Activated B cell treated with CpG ODN at 0.5 μM for 24 hours (primary cell): ENCODE results near the gene CDCA4. TPM values are rescaled to one million over a fixed set of nuclear protein-coding genes. Genes with fewer than 3 reads are reported as not detected.

ENCODE experiments used
- ATAC-seq: fragments of 200-7000 bp; cut with Tn5 transposase; one replicate; pipeline ENCODE4 v1.10.0; 2021; ENCODE audit warnings: low read depth, mild to moderate bottlenecking, moderate library complexity
- CTCF ChIA-PET: fragments of 350-600 bp; sonication (Branson Sonifier 250); formaldehyde crosslinking; loops from one replicate; lab custom pipeline; 2021; ENCODE audit warnings: antibody characterized with exemption; lab: Charles Lee
- POLR2A ChIA-PET: fragments of 350-600 bp; sonication (Branson Sonifier 250); formaldehyde crosslinking; loops from one replicate; lab custom pipeline; 2021; ENCODE audit warnings: antibody characterized with exemption; lab: Charles Lee
- DNase-seq: peaks from one replicate; pipeline ENCODE4 v3.0.0; 2022
- H3K27ac Mint-ChIP-seq: one replicate; pipeline ENCODE4 v1.8.0; 2020; ENCODE audit warnings: mixed read lengths
- H3K27me3 Mint-ChIP-seq: one replicate; pipeline ENCODE4 v1.8.0; 2021; ENCODE audit warnings: mixed read lengths
- H3K36me3 Mint-ChIP-seq: one replicate; pipeline ENCODE4 v1.8.0; 2021; ENCODE audit warnings: low read depth, mixed read lengths
- H3K4me1 Mint-ChIP-seq: one replicate; pipeline ENCODE4 v1.8.0; 2021; ENCODE audit warnings: mixed read lengths
- H3K4me3 Mint-ChIP-seq: one replicate; pipeline ENCODE4 v1.8.0; 2020; ENCODE audit warnings: mild to moderate bottlenecking, mixed read lengths
- H3K9me3 Mint-ChIP-seq: one replicate; pipeline ENCODE4 v1.8.0; 2020; ENCODE audit warnings: mixed read lengths
- CTCF ChIP-seq: fragments of 200-600 bp; IDR thresholded peaks from one replicate; pipeline ENCODE4 v1.8.0; 2022; ENCODE audit warnings: antibody characterized with exemption, mild to moderate bottlenecking
- intact Hi-C: fragments of 100-400 bp; cut with micrococcal nuclease; formaldehyde crosslinking; loops from one replicate; pipeline ENCODE4 v1.15.1; 2024
- total RNA-seq: library from RNA; stranded (reverse); gene quantifications from 2 replicates; pipeline ENCODE4 v1.2.3, GENCODE V29; 2022

CDCA4 gene
- total RNA-seq, 1 donor from 2014 or later, result 13.6 TPM

GRCh38 chr14:105067969-105068301 is 47.1 kb upstream of the CDCA4 start:
- peaks cover 5% of the 10 kb centered on the region for H3K36me3 Mint-ChIP-seq
- peak; percentile 14 for DNase-seq
- H3K4me1 Mint-ChIP-seq, result peaks cover 87% of the 10 kb centered on the region
- H3K9me3 Mint-ChIP-seq, result no peaks in the 10 kb centered on the region
- intact Hi-C loops, result no loop called here
- no peak overlapping the region for H3K4me3 Mint-ChIP-seq
- peak overlapping the region; percentile 92 for H3K27ac Mint-ChIP-seq
- no peak for TF ChIP-seq CTCF
- POLR2A ChIA-PET, result interaction anchor here (1.1 to 4.4 kb wide), 4 partner anchors 18 to 83 kb away, joined by 4 to 27 read pairs (median 12); partner anchors contain the start of genes CDCA4 and CLBA1
- no peak for ATAC-seq
- no peaks in the 10 kb centered on the region for H3K27me3 Mint-ChIP-seq
- CTCF ChIA-PET, result no interaction called here

- peak overlapping the region; percentile 50 for H3K4me3 Mint-ChIP-seq
- H3K9me3 Mint-ChIP-seq, result no peaks in the 10 kb centered on the region
- no peaks in the 10 kb centered on the region for H3K27me3 Mint-ChIP-seq
- H3K36me3 Mint-ChIP-seq, result peaks cover 5% of the 10 kb centered on the region
- ChIA-PET CTCF (no interaction called here), POLR2A (interaction anchor here (0.5 to 4.4 kb wide), 6 partner anchors 8 to 1363 kb away, joined by 3 to 38 read pairs (median 12); partner anchors contain the start of genes CDCA4 and CLBA1)
- no peak for ATAC-seq
- H3K27ac Mint-ChIP-seq, result peak overlapping the region; percentile 89
- DNase-seq, result no peak
- peaks cover 89% of the 10 kb centered on the region for H3K4me1 Mint-ChIP-seq
- no peak for TF ChIP-seq CTCF
- intact Hi-C loops, result no loop called here
Measured at GRCh38 chr14:105067140-105067968, 46.5 kb upstream of the CDCA4 start.

- Mint-ChIP-seq H3K36me3 (peaks cover 9% of the 10 kb centered on the region), H3K27me3 (no peaks in the 10 kb centered on the region), H3K4me3 (peak overlapping the region; percentile 90), H3K4me1 (peaks cover 91% of the 10 kb centered on the region), H3K9me3 (no peaks in the 10 kb centered on the region), H3K27ac (peak overlapping the region; percentile 89)
- ChIA-PET POLR2A (interaction anchor here (0.5 to 4.4 kb wide), 9 partner anchors 9 to 1364 kb away, joined by 3 to 38 read pairs (median 18); partner anchors contain the start of genes BRF1, CDCA4, CLBA1 and PLD4), CTCF (interaction anchor here (1.0 to 1.7 kb wide), 3 partner anchors 20 to 423 kb away, joined by 4 to 12 read pairs (median 5); no protein-coding TSS in a partner anchor)
- intact Hi-C loops, result no loop called here
- TF ChIP-seq CTCF, result no peak
- ATAC-seq, result no peak
- DNase-seq, result no peak
Measured at GRCh38 chr14:105066240-105067071, 45.6 kb upstream of the CDCA4 start.

- intact Hi-C loops, result loop anchor here (1.0 to 2.0 kb wide), 4 partner anchors 21 to 426 kb away; partner anchors contain the start of genes CDCA4 and TEDC1
- peaks cover 88% of the 10 kb centered on the region for H3K4me1 Mint-ChIP-seq
- CTCF ChIA-PET, result interaction anchor here (0.7 to 1.8 kb wide), 7 partner anchors 16 to 424 kb away, joined by 3 to 17 read pairs (median 4); no protein-coding TSS in a partner anchor
Measured at GRCh38 chr14:105065280-105066228, 44.7 kb upstream of the CDCA4 start, which contains the start of gene GPR132. Gene GPR132 (minus strand): TSS chr14:105065430. CDS start chr14:105055420, 10,010 bp downstream.

More at GRCh38 chr14:105065280-105066228, 44.7 kb upstream of the CDCA4 start, which contains the start of gene GPR132:
- Mint-ChIP-seq H3K36me3 (peaks cover 10% of the 10 kb centered on the region), H3K27ac (peak within 1 kb of the TSS; percentile 89), H3K27me3 (no peaks in the 10 kb centered on the region), H3K4me3 (peak within 1 kb of the TSS; percentile 90), H3K9me3 (no peaks in the 10 kb centered on the region)
- ATAC-seq, result peak; percentile 73
- peak; percentile 66 for DNase-seq
- TF ChIP-seq CTCF, result no peak
- POLR2A ChIA-PET, result interaction anchor here (0.6 to 4.4 kb wide), 18 partner anchors 10 to 517 kb away, joined by 3 to 38 read pairs (median 4); partner anchors contain the start of genes BRF1, CDCA4, CLBA1 and PLD4
